ENCODE measurements around the gene NCKAP5. TPM values are rescaled to one million over a fixed set of nuclear protein-coding genes. Genes with fewer than 3 reads are reported as not detected.

Gene NCKAP5
- total and polyA plus RNA-seq, 9 of the 15 experiments (the other 6 are each of a cell fraction or from before 2014, with no cell fraction given): not detected

- no peak for TF ChIP-seq ZNF445 (CRISPR knock-in tag; IDR thresholded peaks at IDR 0.05; ENCODE audit: low read depth)
- no peak for TF ChIP-seq CTCF (IDR thresholded peaks at IDR 0.05 in 2 of 3, conservative IDR thresholded peaks at IDR 0.05 in 1 of 3; ENCODE audit: insufficient read depth in 2 of 3, low read depth in 1 of 3, low read length in 3 of 3)
- no peak for TF ChIP-seq POLR2AphosphoS2 (IDR thresholded peaks at IDR 0.05; ENCODE audit: low read length)
- TF ChIP-seq ZNF212 (CRISPR knock-in tag; IDR thresholded peaks at IDR 0.05): no peak
- TF ChIP-seq KAT8 (IDR thresholded peaks at IDR 0.05; ENCODE audit: low read depth): no peak
Observed at GRCh38 chr2:132936791-132937190, 631.5 kb downstream of the NCKAP5 start (continued).

- no peaks in the 10 kb centered on the region for H3K9me1 ChIP-seq (ENCODE audit: control insufficient read depth, insufficient read depth, low read length)
- TF ChIP-seq NR3C1 (CRISPR knock-in tag; IDR thresholded peaks at IDR 0.05) (no peak), KLF16 (IDR thresholded peaks at IDR 0.05) (no peak)
- no peak overlapping the region for H2AFZ ChIP-seq (ENCODE audit: low read depth, low read length)
- no peak overlapping the region for H3K9ac ChIP-seq (ENCODE audit: insufficient read depth in 1 of 2, low read depth in 2 of 2, low read length in 2 of 2)
- H4K20me1 ChIP-seq (replicated peaks; ENCODE audit: control insufficient read depth, insufficient read depth, low read length): no peaks in the 10 kb centered on the region
- H3K27ac ChIP-seq (ENCODE audit: extremely low read depth, low read depth, low read length): no peak overlapping the region
- intact Hi-C loops (cut with micrococcal nuclease): no loop called here
- H3K4me2 ChIP-seq (ENCODE audit: insufficient read depth, low read length): no peak overlapping the region
- in situ Hi-C loops (cut with MboI): no loop called here
- H3K36me3 ChIP-seq (ENCODE audit: control insufficient read depth, insufficient read depth, low read length): no peaks in the 10 kb centered on the region
- no peaks in the 10 kb centered on the region for H3K79me2 ChIP-seq (ENCODE audit: control insufficient read depth, insufficient read depth, low read length)
- FAIRE-seq: no peak
- no peaks in the 10 kb centered on the region for H3K9me3 ChIP-seq (replicated peaks; ENCODE audit: control insufficient read depth, insufficient read depth, low read depth, low read length)
- no peak for ATAC-seq
- ChIA-PET CTCF (ENCODE audit: low intra/inter-chr PET ratio) (no interaction called here), POLR2A (interaction anchor here (1.0 kb wide), 1 partner anchor 9 kb away, joined by 4 read pairs; no protein-coding TSS in a partner anchor)
- BruUV-seq (replicated peaks): no TSS peak
- WGBS (ENCODE audit: insufficient coverage, low coverage, missing lambda C conversion rate): 0% methylated on average over 1 of the region's 1 CpG
- no peak overlapping the region for H3K4me3 ChIP-seq
- no peaks in the 10 kb centered on the region for H3K4me1 ChIP-seq (replicated peaks in 1 of 2; ENCODE audit: control insufficient read depth in 2 of 2, insufficient read depth in 2 of 2, low read length in 2 of 2)
- DNase-seq (ENCODE audit: extremely low read depth in 1 of 4, low spot score in 3 of 4): no peak
- H3K27me3 ChIP-seq (ENCODE audit: control insufficient read depth in 2 of 2, insufficient read depth in 2 of 2, low read length in 2 of 2): no peaks in the 10 kb centered on the region
Observed at GRCh38 chr2:132936261-132936660, 632.0 kb downstream of the NCKAP5 start.

All from K562 (cell line).